Measurements from ENCODE around the gene STAB1.

The STAB1 gene

GRCh38 chr3:52490939-52491526 lies 4.1 kb upstream of the STAB1 start:
- H3K27me3 Mint-ChIP-seq, result no peaks in the 10 kb centered on the region
- H3K27ac Mint-ChIP-seq, result no peak overlapping the region
- H3K4me3 Mint-ChIP-seq, result no peak overlapping the region
- H3K9me3 Mint-ChIP-seq, result no peaks in the 10 kb centered on the region
- peaks cover 2% of the 10 kb centered on the region for H3K36me3 Mint-ChIP-seq
- no peaks in the 10 kb centered on the region for H3K4me1 Mint-ChIP-seq

- no peak overlapping the region for H3K4me3 Mint-ChIP-seq
- H3K9me3 Mint-ChIP-seq, result no peaks in the 10 kb centered on the region
- H3K27ac Mint-ChIP-seq, result no peak overlapping the region
- H3K4me1 Mint-ChIP-seq, result no peaks in the 10 kb centered on the region
- H3K27me3 Mint-ChIP-seq, result no peaks in the 10 kb centered on the region
- H3K36me3 Mint-ChIP-seq, result peaks cover 2% of the 10 kb centered on the region
Measured at GRCh38 chr3:52492059-52492458, 3.1 kb upstream of the STAB1 start.

- Mint-ChIP-seq H3K27ac (no peak overlapping the region), H3K9me3 (no peaks in the 10 kb centered on the region), H3K36me3 (no peaks in the 10 kb centered on the region), H3K4me1 (no peaks in the 10 kb centered on the region), H3K27me3 (no peaks in the 10 kb centered on the region), H3K4me3 (no peak overlapping the region)
Measured at GRCh38 chr3:52493232-52494017, 1.7 kb upstream of the STAB1 start.

GRCh38 chr3:52494445-52494844 lies 693 bp upstream of the STAB1 start:
- no peaks in the 10 kb centered on the region for H3K4me1 Mint-ChIP-seq
- H3K9me3 Mint-ChIP-seq, result no peaks in the 10 kb centered on the region
- no peak overlapping the region for H3K4me3 Mint-ChIP-seq
- no peaks in the 10 kb centered on the region for H3K36me3 Mint-ChIP-seq
- no peaks in the 10 kb centered on the region for H3K27me3 Mint-ChIP-seq
- no peak overlapping the region for H3K27ac Mint-ChIP-seq

- no peaks in the 10 kb centered on the region for H3K4me1 Mint-ChIP-seq
- H3K9me3 Mint-ChIP-seq, result no peaks in the 10 kb centered on the region
- no peaks in the 10 kb centered on the region for H3K36me3 Mint-ChIP-seq
- no peak overlapping the region for H3K4me3 Mint-ChIP-seq
- no peaks in the 10 kb centered on the region for H3K27me3 Mint-ChIP-seq
- H3K27ac Mint-ChIP-seq, result no peak overlapping the region
Measured at GRCh38 chr3:52495777-52496602, 852 bp downstream of the STAB1 start.

GRCh38 chr3:52498137-52499054 lies 3.3 kb downstream of the STAB1 start:
- no peaks in the 10 kb centered on the region for H3K9me3 Mint-ChIP-seq
- no peaks in the 10 kb centered on the region for H3K36me3 Mint-ChIP-seq
- no peak overlapping the region for H3K4me3 Mint-ChIP-seq
- no peak overlapping the region for H3K27ac Mint-ChIP-seq
- H3K4me1 Mint-ChIP-seq, result no peaks in the 10 kb centered on the region
- H3K27me3 Mint-ChIP-seq, result no peaks in the 10 kb centered on the region

- Mint-ChIP-seq H3K9me3 (no peaks in the 10 kb centered on the region), H3K27ac (no peak overlapping the region), H3K27me3 (no peaks in the 10 kb centered on the region), H3K4me3 (no peak overlapping the region), H3K4me1 (no peaks in the 10 kb centered on the region), H3K36me3 (no peaks in the 10 kb centered on the region)
Measured at GRCh38 chr3:52501046-52501445, 5.9 kb downstream of the STAB1 start.

- no peak overlapping the region for H3K4me3 Mint-ChIP-seq
- H3K4me1 Mint-ChIP-seq, result no peaks in the 10 kb centered on the region
- H3K9me3 Mint-ChIP-seq, result no peaks in the 10 kb centered on the region
Measured at GRCh38 chr3:52502001-52502400, 6.9 kb downstream of the STAB1 start.

GRCh38 chr3:52502808-52503350 lies 7.7 kb downstream of the STAB1 start:
- Mint-ChIP-seq H3K9me3 (no peaks in the 10 kb centered on the region), H3K27me3 (no peaks in the 10 kb centered on the region), H3K4me3 (no peak overlapping the region), H3K27ac (no peak overlapping the region), H3K36me3 (no peaks in the 10 kb centered on the region), H3K4me1 (no peaks in the 10 kb centered on the region)

More at GRCh38 chr3:52502001-52502400, 6.9 kb downstream of the STAB1 start:
- Mint-ChIP-seq H3K27ac (no peak overlapping the region), H3K27me3 (no peaks in the 10 kb centered on the region), H3K36me3 (no peaks in the 10 kb centered on the region)

- no peak overlapping the region for H3K27ac Mint-ChIP-seq
- no peaks in the 10 kb centered on the region for H3K9me3 Mint-ChIP-seq
- H3K4me1 Mint-ChIP-seq, result no peaks in the 10 kb centered on the region
Measured at GRCh38 chr3:52503788-52504424, 8.8 kb downstream of the STAB1 start.

GRCh38 chr3:52504977-52505376 lies 9.8 kb downstream of the STAB1 start:
- no peak overlapping the region for H3K4me3 Mint-ChIP-seq
- no peaks in the 10 kb centered on the region for H3K27me3 Mint-ChIP-seq
- no peaks in the 10 kb centered on the region for H3K4me1 Mint-ChIP-seq

More at GRCh38 chr3:52503788-52504424, 8.8 kb downstream of the STAB1 start:
- no peak overlapping the region for H3K4me3 Mint-ChIP-seq
- no peaks in the 10 kb centered on the region for H3K27me3 Mint-ChIP-seq
- no peaks in the 10 kb centered on the region for H3K36me3 Mint-ChIP-seq

GRCh38 chr3:52506266-52506966 lies 11.3 kb downstream of the STAB1 start:
- Mint-ChIP-seq H3K27me3 (no peaks in the 10 kb centered on the region), H3K27ac (no peak overlapping the region), H3K4me3 (no peak overlapping the region), H3K36me3 (no peaks in the 10 kb centered on the region), H3K9me3 (no peaks in the 10 kb centered on the region), H3K4me1 (no peaks in the 10 kb centered on the region)

More at GRCh38 chr3:52504977-52505376, 9.8 kb downstream of the STAB1 start:
- H3K36me3 Mint-ChIP-seq, result no peaks in the 10 kb centered on the region
- H3K27ac Mint-ChIP-seq, result no peak overlapping the region
- H3K9me3 Mint-ChIP-seq, result no peaks in the 10 kb centered on the region

GRCh38 chr3:52507359-52507758 lies 12.2 kb downstream of the STAB1 start:
- Mint-ChIP-seq H3K4me1 (no peaks in the 10 kb centered on the region), H3K27ac (no peak overlapping the region), H3K27me3 (no peaks in the 10 kb centered on the region), H3K4me3 (no peak overlapping the region), H3K36me3 (no peaks in the 10 kb centered on the region), H3K9me3 (no peaks in the 10 kb centered on the region)

- no peaks in the 10 kb centered on the region for H3K27me3 Mint-ChIP-seq
- H3K9me3 Mint-ChIP-seq, result no peaks in the 10 kb centered on the region
- H3K4me3 Mint-ChIP-seq, result no peak overlapping the region
- H3K27ac Mint-ChIP-seq, result no peak overlapping the region
- no peaks in the 10 kb centered on the region for H3K4me1 Mint-ChIP-seq
- no peaks in the 10 kb centered on the region for H3K36me3 Mint-ChIP-seq
Measured at GRCh38 chr3:52509753-52510328, 14.7 kb downstream of the STAB1 start.

Measured in activated naive CD4-positive, alpha-beta T cell treated with anti-CD3 and anti-CD28 coated beads, Interleukin-2, amount 50 U/mL, for 24 hours (primary cell).